GM19324 (cell line): Measurements from ENCODE around the gene CLCN6.
"Not testable (repeated sequence)": the region's sequence is repeated elsewhere in the genome, so short reads cannot be mapped to it uniquely, and the experiment has no call there.

Experiments
- ATAC-seq: cut with Tn5 transposase; IDR thresholded peaks from one replicate; pipeline ENCODE4 v1.9.1; 2021; ENCODE audit warnings: mild to moderate bottlenecking, moderate library complexity; ENCODE audit not compliant: unreplicated experiment, low FRiP score

Gene CLCN6

DNA sequence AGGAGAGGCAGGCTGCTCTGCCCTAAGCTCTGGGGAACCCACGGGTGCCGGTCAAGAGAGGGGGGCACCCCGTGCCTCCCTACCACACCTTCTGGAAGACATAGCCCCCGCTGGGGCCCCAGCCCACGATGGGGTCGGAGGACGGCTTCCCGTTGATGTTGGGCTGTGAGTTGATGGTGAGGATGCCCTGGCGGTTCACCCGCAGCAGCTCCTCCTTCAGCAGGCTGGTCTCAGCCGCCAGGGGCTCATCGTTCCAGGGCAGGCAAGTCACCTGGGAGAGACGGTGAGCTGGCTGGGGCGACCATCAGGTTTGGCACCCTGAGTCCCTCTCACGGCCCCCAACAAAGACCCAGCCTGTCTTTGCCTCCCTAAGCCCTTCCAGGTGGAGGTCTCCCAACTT, 12.2 kb upstream of the CLCN6 start:
- no peak for ATAC-seq

DNA sequence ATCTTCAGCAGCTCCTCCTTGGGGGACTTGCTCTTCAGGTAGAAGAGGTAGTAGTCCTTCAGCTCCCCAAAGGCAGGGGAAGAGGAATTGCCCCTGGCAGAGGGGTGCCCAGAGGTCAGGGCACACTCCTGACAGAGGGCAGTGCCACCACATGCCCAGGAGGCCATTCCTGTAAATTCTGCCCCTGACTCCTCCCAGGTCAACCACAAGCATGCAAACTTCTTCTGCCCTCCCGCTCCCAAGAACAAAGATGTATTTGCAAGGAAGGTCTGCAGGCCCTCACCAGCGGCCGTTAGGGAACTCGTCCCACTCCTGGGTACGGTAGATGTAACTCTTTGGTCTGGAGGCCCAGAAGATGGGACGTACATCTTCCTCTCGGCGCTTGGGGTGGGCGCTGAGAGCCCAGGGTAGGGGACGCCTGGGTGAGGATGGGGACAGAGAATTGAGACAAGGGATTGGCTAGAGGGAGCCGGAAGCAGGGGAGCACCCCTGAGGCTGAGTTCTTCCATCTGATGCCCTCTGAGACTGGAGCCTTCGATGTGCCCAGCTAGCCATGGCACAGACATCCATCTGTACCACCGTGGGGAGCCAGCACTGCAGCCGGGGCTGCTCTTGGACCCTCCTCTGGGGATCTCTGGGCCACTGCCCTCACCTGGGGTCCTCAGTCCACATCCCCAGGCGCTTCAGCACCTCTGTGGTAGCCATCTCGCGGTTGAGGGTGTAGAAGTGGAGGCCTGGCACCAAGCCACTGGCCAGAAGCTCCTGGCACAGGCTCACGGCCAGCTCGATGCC, 11.3 kb upstream of the CLCN6 start:
- no peak for ATAC-seq

DNA sequence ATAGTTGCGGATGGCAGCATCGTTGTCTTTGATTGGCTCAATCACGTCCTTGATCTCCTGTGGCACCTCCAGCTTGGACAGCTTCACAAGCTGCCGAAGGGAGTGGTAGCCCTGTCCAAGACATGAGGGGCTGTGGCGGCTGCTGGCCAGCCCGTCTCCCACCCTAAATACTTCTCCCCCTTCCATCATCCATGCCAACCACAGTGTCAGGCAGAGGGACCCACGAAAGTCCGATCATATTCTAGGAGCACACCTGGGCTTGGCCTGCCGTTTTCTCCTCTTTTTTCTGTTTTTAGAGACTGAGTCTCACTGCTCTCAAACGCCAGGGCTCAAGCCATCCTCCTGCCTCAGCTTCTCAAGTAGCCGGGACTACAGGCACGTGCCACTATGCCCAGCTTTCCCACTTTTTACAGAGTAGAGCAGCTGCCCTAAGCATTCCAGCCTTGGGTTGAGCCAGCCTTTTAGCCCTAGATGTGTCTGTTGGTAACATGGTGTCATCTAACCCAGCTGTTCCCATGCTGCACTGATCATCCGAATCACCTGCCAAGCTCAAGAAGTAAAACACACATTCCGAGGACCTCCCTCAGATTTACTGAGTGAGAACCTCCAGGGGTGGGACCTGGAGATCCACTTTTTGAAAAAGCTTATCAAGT, 10.6 kb upstream of the CLCN6 start:
- no peak for ATAC-seq

DNA sequence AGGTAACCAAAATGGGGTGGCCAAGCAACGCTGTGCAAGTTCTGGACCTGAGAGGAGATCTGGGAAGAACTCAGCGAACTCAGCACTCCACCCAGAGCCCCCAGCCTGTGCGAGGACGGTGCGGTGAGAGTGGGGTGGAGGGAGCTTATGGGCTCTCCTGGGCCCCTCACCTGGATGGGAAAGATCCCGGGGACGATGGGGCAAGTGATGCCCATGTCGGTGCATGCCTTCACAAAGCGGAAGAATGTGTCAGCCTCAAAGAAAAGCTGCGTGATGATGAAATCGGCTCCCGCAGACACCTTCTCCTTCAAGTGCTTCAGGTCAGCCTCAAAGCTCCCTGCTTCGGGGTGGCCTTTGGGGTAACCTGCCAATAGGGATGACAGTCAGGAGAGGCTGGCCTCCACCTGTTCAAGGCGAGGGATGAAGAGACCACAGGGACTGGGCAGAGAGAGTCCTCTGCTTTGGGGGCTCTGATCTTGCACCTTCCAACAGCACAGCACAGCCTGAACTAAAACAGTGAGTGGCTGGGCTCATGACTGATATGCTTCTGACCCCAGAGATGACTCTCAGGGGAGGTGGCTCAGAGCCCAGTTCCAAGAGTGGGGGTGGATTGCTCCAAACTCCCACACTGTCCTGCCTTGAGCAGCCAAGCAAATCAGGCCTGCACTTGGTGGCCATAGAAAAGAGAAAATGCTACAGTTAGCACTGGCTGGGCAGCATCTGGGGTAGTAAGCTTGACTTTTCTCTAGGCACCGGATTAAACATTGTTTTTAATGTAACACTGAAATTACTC, 9.8 kb upstream of the CLCN6 start:
- no peak for ATAC-seq

DNA sequence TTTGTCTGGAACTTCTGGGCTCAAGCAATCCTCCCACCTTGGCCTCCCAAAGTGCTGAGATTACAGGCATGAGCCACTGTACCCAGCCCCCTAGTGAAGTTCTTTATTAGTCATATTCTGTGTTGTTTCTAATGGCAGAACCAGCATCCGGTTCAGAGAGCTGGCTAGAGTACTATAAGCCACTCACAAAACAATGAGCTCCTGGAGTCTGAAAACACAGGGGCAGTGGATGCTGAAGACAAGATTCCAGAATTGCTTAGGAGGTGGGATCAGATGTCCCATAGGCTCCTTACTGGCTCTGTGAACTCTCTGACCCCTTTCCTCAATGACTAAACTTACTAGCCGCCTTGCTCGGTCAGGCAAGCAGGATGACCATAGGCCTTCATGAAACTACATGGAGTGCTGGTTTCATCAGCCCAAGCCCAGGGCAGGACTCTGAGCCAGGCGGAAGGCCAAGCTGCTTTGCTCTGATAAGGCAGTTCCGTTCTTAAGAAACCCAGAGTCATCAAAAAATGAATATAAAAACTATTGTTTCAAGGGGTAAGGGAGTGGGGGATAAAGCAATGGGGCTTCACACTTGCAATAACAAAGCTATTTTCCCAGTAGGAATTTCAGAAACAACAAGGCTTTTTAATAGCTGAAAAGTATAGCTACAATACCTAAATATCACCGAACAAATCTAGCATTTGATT, 8.3 kb upstream of the CLCN6 start:
- no peak for ATAC-seq

DNA sequence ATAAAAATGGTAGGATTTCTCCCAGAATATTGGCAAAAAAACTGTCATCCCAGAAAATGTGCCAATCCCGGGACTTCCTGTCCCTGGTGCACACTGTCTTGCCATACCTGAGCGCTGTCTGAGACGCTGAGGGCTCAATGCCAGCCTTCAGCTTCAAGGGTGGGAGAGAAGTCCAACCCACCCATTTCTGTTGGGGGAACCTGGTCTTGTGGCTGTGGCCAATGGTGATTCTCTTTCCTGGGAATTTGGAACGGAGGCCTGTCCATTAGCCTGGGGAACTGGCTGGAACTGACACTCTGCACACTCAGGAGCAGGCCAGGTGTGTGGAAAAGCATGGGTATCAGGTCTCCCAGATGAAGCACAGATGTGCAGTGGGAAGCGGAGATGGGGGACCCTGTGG, 6.9 kb upstream of the CLCN6 start:
- ATAC-seq: no peak

DNA sequence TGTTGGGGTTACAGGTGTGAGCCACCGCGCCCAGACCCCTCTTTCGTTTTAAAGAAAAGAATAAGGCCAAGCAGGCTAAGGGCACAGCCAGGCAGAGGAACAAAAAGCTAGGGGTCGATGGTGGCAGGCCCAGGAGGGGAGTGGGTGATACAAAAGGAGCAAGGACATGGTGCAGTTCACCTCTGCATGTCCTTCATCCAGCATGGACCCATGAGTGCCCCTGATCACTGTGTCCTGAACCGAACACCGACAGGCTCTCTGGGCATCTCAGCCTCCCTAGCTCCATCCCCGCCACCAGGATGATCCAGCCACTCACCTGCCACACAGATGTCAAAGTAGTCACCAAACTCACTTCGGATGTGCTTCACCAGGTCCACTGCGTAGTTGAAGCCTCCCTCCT, 6.1 kb upstream of the CLCN6 start:
- no peak for ATAC-seq

DNA sequence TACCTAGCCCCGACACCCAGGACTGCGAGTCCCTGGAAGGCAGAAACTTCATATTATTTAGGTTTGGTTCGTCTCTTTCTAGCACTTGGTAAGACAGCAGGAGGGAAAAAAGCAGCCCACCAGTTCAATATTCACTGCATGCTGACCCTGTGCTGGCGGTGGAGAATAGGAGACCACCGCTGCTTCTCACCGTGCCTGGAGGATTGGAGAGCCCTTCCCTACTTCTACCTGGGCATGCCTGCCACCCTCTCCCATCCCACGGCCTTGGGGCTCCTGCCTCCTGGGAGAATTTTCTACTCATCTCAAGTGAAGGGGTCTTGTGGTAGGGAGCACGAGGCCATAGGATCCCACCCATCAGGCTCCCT, 5.6 kb upstream of the CLCN6 start:
- no peak for ATAC-seq

DNA sequence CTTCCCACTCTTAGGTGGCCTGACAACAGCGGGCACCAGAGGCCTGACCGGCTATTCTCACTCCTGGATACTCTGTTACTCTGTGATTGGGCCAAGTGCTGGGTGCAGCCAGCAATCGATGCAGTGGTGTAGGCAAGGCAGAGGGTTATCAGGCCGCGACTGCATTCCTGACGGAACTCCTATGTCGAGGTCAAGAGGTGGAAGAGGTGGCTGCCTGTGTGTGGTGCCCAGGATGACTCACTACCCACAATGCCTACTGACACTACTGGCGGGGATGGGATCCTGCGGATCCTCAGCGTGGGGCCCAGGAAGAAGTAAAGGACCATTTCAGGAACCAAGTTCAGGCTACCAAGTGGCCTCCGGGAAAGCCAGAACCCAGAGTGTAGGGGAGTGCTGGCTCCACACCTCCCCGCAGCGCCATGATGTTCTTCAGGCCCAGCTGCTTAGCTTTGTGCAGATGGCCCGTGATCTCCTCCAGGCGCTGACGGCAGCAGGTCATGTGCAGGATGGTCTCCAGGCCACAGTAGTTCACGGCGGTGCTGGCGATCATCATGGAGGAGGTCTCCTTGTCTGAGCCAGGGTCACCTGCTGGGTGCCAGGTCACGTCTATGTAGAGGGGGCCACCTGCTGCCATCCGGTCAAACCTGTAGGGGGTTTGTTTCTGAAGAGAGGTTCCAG, 5.1 kb upstream of the CLCN6 start:
- no peak for ATAC-seq

DNA sequence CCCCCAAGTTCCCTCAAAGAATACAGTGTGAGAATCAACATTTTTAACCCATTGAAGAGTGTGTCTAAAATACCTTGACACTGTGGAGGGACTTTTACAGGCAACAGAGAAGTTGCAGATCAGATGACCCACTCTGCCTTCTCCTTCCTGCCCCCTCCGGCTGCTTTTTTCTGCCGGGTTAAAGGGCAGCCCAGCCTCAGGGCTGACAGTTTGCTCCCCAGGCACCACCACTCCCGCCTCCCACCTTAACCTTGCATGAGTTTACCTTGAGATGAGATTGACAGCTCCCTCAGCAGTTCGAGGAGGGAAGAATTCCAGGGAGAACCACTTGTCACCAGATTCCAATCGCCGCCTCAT, 3.4 kb upstream of the CLCN6 start:
- ATAC-seq: no peak

DNA sequence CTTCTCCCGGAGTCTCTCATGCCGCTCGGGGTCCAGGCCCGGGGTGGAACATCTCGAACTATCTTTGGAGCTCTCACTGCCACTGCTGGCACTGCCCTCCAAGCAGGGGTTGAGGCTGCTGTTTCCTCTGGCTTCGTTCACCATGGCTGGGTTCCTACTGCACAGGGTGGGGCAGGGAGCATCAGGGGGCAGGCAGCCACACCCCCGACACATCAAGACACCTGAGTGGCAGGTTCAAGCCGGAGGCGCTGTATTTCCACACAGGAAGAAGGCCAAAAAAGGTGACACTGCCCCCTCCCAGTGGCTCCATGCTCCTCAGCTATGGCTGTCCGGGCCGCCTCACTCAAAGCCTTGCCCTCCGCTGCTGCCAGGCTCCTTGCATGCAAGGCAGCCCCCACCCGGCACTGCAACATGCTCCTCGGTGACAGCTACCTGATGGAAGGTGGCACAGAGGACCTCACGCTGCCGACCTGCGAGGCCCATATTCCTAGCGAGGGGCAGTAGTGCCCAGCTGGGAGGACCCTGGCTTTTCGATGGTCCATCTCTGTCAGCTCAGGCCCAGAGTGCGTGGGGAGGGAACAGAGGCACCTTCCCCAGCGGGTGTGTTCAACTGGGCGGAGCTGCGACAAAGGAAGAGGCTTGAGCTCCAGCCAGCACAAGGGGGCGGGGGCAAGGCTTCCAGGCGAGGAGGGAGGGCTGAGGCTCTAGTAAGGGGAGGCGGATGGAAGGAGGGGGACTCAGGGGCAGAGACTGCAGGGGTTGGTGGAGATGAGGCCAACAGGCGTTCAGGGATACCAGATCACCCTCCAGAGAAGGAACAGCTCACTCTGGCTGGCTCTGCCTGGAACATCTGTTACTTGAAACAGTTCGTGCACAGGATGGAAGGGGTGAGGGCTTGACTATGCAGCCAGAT, 2.8 kb upstream of the CLCN6 start:
- ATAC-seq: no peak

DNA sequence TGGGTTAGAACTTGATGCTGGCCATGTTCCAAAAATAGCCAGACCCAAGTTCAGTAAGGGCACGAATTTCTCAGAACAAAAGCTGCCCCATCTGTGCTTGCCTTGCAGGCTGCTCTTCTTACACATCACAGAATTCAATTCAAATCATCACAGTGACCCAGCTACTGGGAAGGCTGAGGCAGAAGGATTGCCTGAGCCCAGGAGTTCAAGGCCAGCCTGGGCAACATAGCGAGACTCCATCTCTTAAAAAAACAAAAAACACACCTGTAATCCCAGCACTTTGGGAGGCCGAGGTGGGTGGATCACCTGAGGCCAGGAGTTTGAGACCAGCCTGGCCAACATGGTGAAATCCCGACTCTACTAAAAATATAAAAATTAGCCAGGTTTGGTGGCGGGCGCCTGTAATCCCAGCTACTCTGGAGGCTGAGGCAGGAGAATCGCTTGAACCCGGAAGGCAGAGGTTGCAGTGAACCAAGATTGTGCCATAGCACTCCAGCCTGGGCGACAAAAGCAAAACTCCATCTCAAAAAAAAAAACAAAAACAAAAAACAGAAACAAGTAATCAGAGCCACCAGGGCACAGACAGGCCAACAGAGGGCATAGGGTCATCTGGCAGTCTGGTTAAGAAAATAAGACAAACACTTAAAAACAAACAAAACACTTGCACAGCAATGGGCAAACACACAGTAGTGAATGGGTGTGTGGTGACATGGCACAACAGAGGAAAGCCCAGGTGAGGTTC, 1.9 kb upstream of the CLCN6 start:
- ATAC-seq: not testable (repeated sequence)

DNA sequence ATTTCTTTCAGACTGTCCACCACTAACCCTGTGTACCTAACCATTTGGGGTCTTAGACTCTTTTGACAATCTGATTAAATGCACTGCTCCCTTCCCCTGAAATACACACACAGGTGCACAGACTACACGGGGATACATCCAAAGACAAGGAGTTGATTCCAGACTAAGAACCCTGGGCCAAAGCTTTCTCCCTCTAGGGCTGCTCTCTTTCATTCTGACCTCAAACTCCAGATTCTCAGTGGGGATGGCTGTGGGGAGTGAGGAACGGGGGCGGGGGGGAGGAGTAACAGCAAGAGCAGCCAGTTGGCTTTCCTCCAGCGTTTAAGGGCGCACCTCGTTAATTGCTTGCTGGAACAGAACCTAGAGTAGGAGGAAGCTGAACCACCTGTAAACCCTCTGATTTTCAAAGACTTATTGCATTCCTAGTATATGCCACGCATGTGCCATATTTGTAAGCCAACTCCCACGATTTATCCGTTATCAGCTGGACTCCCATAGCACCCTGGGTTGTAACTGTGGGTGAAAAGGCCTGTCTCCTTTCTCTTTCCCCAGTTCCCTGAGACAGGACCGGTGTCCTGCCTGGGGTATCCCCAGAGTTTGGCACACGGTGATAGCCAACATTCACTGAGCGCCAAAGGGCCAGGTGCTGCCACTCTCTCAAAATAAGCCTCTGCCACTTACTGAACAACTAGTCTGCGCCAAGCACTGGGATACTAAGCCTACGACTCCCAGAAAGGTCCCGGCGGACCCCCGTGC, 1.1 kb upstream of the CLCN6 start:
- no peak for ATAC-seq

DNA sequence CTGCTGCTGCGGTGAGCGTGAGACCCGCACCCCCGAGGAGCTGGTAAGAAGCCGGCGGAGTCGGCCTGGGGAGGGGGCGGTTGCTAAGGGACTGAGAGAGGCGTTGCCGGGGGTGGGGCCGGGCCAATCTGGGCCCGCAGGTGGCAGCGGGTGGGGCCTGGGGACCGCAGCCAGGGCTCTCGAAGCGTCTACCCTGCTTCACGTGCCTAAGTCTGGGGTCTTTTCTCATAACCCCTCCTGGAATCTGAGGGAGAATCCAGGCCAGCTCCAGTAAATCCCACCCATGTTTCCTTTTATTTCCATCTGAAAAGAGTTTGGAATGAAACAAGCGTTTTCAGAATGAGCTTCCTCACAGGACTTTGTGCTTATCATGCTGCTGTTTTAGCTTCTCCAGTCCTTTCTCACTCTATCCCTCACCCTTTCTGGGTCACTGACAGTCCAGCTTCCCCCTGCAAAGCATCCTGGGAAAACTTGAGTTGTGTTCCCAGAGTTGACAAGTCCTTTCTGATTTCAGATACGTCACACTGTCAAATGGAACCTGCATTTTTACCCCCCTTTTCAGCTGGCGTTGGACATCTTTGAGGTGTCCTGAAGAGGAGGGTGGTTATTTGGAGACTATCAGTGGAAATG, 431 bp downstream of the CLCN6 start:
- peak; percentile 62 for ATAC-seq

DNA sequence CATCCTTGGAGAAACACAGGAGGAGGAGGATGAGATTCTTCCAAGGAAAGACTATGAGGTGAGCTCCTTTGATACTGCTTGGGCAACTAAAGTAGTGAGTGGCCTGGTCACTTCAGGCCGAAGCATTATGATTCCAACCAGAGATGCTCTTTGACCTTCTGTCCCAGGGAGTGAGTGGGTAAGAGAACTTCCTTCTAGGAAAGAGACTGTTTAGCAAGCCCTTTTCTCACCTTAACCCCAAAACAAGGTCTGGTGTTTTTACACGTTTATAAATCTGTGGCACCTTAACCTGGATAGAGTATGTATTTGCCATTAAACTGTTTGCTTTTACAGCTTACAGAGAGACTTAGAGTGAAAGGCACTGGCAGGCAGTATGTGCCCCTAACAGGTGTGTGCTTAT, 1.1 kb downstream of the CLCN6 start:
- no peak for ATAC-seq

DNA sequence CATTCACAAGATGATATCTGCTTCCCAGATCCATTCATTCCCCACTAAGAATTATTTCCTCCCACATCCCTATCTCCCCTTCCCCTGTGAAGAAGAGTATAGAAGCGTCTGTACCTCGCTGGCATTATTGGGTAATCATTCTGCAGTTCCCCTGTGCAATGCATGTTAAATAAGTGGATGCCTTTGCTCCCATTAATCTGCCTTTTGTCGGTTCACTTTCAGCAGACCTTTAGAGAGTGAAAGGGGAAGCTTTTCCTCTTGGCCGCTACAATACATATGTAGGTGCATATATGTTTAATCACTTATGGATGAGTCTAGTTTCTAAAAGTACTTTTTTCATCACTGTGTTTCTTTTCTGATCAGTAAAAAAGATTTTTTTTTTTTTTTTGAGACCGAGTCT, 7.0 kb downstream of the CLCN6 start:
- no peak for ATAC-seq

DNA sequence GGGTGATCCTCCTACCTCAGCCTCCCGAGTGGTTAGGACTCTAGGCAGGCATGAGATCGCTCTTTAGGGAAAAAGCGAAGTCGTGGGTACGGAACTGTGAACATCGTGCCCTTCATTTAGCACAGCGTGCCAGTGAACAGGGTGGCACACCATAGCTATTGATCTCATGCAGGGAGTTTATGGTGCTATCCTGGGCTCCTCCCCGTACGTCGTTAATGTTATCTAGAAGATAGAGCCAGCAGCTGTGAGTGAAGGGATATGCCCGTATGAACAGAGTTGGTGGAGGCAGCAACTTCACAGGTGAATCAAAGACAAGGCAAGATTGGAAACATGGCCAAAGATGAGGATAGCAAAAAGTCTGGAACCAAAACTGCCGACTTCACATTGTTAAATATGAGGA, 11.2 kb downstream of the CLCN6 start:
- no peak for ATAC-seq

DNA sequence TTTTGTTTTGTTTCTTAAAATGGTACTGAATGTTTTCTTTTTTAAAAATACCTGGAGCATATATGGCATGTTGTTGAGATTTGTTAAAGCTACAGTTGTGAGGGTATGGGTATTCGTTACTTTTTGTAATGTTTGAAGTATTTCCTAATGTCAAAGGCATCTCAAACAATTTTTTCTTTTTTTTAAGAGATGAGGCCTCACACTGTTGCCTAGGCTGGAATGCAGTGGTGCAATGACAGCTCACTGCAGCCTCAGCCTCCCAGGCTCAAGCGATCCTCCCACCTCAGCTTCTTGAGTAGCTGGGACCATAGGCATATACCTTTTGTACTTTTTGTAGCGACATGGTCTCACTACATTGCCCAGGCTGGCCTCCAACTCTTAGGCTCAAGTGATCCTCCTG, 16.1 kb downstream of the CLCN6 start:
- ATAC-seq: no peak
